Endodermal cell (in vitro differentiated cells): Measurements from ENCODE around the gene MYLK4. TPM values are rescaled to one million over a fixed set of nuclear protein-coding genes. Genes with fewer than 3 reads are reported as not detected.
A peak's percentile ranks its signal among the peaks of the same experiment; 100 is the strongest.

ENCODE experiments used
- DNase-seq: peaks from one replicate; pipeline ENCODE4 v3.0.0-alpha.2; 2017
- H3K27ac ChIP-seq: 2 replicates; pipeline ENCODE4 v1.5.1; 2013; ENCODE audit warnings: mild to moderate bottlenecking, low read depth, low read length, moderate library complexity
- H3K27me3 ChIP-seq: 2 replicates; pipeline ENCODE4 v1.6.1; 2013; ENCODE audit warnings: mild to moderate bottlenecking, low read length, moderate library complexity; ENCODE audit not compliant: insufficient read depth, control insufficient read depth, poor library complexity, severe bottlenecking
- H3K36me3 ChIP-seq: 2 replicates; pipeline ENCODE4 v1.7.0; 2013; ENCODE audit warnings: mild to moderate bottlenecking, low read length, moderate library complexity; ENCODE audit not compliant: control insufficient read depth, insufficient read depth
- H3K4me1 ChIP-seq: one replicate; pipeline ENCODE4 v1.7.0; 2013; ENCODE audit warnings: low read length; ENCODE audit not compliant: control insufficient read depth, insufficient read depth
- H3K4me3 ChIP-seq: 2 replicates; pipeline ENCODE4 v1.5.1; 2013; ENCODE audit warnings: mild to moderate bottlenecking, low read length, moderate library complexity
- H3K9ac ChIP-seq: 2 replicates; pipeline ENCODE4 v1.6.1; 2013; ENCODE audit warnings: mild to moderate bottlenecking, low read length, moderate library complexity; ENCODE audit not compliant: poor library complexity, severe bottlenecking; ENCODE audit errors: extremely low read depth
- H3K9me3 ChIP-seq: 2 replicates; pipeline ENCODE4 v1.6.1; 2013; ENCODE audit warnings: mild to moderate bottlenecking, low read length, moderate library complexity; ENCODE audit not compliant: control insufficient read depth
- H3K27ac Mint-ChIP-seq: 2 replicates; pipeline ENCODE4 v1.8.0; 2020; ENCODE audit warnings: mixed read lengths
- H3K27me3 Mint-ChIP-seq: 2 replicates; pipeline ENCODE4 v1.8.0; 2021; ENCODE audit warnings: mild to moderate bottlenecking, mixed read lengths; ENCODE audit not compliant: insufficient read depth
- H3K36me3 Mint-ChIP-seq: 2 replicates; pipeline ENCODE4 v1.8.0; 2020; ENCODE audit warnings: low read depth, mixed read lengths
- H3K4me1 Mint-ChIP-seq: 2 replicates; pipeline ENCODE4 v1.8.0; 2020; ENCODE audit warnings: mixed read lengths
- H3K4me3 Mint-ChIP-seq: 2 replicates; pipeline ENCODE4 v1.8.0; 2020; ENCODE audit warnings: mild to moderate bottlenecking, moderate library complexity, mixed read lengths
- H3K9me3 Mint-ChIP-seq: 2 replicates; pipeline ENCODE4 v1.8.0; 2020; ENCODE audit warnings: mild to moderate bottlenecking, mixed read lengths
- CTCF ChIP-seq: fragments of 200-600 bp; sonication (generic); conservative IDR thresholded peaks from 2 replicates; pipeline ENCODE4 v1.5.0; 2021; ENCODE audit warnings: antibody characterized with exemption, mild to moderate bottlenecking
- WGBS, 2 experiments: methylation state at CpG; one replicate each; pipeline versions ENCODE4 v1.1.5 to v1.1.7; 2013; ENCODE audit warnings: missing lambda C conversion rate in 2 of 2, mixed read lengths in 1 of 2; ENCODE audit not compliant: insufficient coverage in 1 of 2, insufficient read length in 1 of 2; 5-methylcytosine and 5-hydroxymethylcytosine counted together
- total RNA-seq, 2 donors: library from RNA; stranded (reverse); fragmentation: NEBNext Ultra II Directional in 1 of 2; extraction: Animal tissue kit (Norgen Biotek cat#: 25700) in 1 of 2; gene quantifications; 2 replicates in 1 of 2; 3 replicates in 1 of 2; pipeline ENCODE4 v1.2.1, GENCODE V29; 2021

The MYLK4 gene
- total RNA-seq, 2 donors from 2014 or later, result 0.18 to 0.20 TPM

GRCh38 chr6:2737885-2738284 is 12.8 kb downstream of the MYLK4 start:
- WGBS, 2 experiments, result 40 to 55% methylated on average over 1 of the region's 3 CpGs
- no peak for DNase-seq
- Histone ChIP-seq H3K4me1 (peaks cover 2% of the 10 kb centered on the region), H3K4me3 (no peak overlapping the region), H3K27ac (no peak overlapping the region), H3K9me3 (no peaks in the 10 kb centered on the region), H3K36me3 (no peaks in the 10 kb centered on the region), H3K27me3 (no peaks in the 10 kb centered on the region), H3K9ac (no peak overlapping the region)
- Mint-ChIP-seq H3K27ac (no peak overlapping the region), H3K4me1 (peaks cover 15% of the 10 kb centered on the region), H3K9me3 (no peaks in the 10 kb centered on the region), H3K27me3 (no peaks in the 10 kb centered on the region), H3K4me3 (no peak overlapping the region), H3K36me3 (no peaks in the 10 kb centered on the region)
- no peak for TF ChIP-seq CTCF

GRCh38 chr6:2734488-2735166 is 16.1 kb downstream of the MYLK4 start:
- 63 to 66% methylated on average over 2 of the region's 2 CpGs for WGBS, 2 experiments
- no peak for TF ChIP-seq CTCF
- DNase-seq, result peak; percentile 87
- H3K27ac ChIP-seq, result no peak overlapping the region
- H3K9me3 ChIP-seq, result no peaks in the 10 kb centered on the region
- no peak overlapping the region for H3K4me3 Mint-ChIP-seq
- H3K4me1 Mint-ChIP-seq, result peaks cover 44% of the 10 kb centered on the region
- no peak overlapping the region for H3K27ac Mint-ChIP-seq
- H3K4me3 ChIP-seq, result no peak overlapping the region
- peaks cover 22% of the 10 kb centered on the region for H3K4me1 ChIP-seq
- H3K27me3 Mint-ChIP-seq, result no peaks in the 10 kb centered on the region
- no peaks in the 10 kb centered on the region for H3K27me3 ChIP-seq
- H3K9ac ChIP-seq, result no peak overlapping the region
- H3K36me3 Mint-ChIP-seq, result no peaks in the 10 kb centered on the region
- H3K9me3 Mint-ChIP-seq, result no peaks in the 10 kb centered on the region
- no peaks in the 10 kb centered on the region for H3K36me3 ChIP-seq

GRCh38 chr6:2733736-2734480 is 16.8 kb downstream of the MYLK4 start:
- Mint-ChIP-seq H3K4me3 (no peak overlapping the region), H3K36me3 (no peaks in the 10 kb centered on the region), H3K27me3 (peaks cover 2% of the 10 kb centered on the region), H3K9me3 (no peaks in the 10 kb centered on the region), H3K4me1 (peaks cover 44% of the 10 kb centered on the region), H3K27ac (no peak overlapping the region)
- WGBS, 2 experiments, result 89 to 90% methylated on average over 14 to 21 of the region's 22 CpGs
- H3K4me3 ChIP-seq, result no peak overlapping the region
- no peaks in the 10 kb centered on the region for H3K27me3 ChIP-seq
- H3K4me1 ChIP-seq, result peaks cover 19% of the 10 kb centered on the region
- H3K9ac ChIP-seq, result no peak overlapping the region
- DNase-seq, result peak; percentile 79
- no peak overlapping the region for H3K27ac ChIP-seq
- TF ChIP-seq CTCF, result no peak
- no peaks in the 10 kb centered on the region for H3K9me3 ChIP-seq
- no peaks in the 10 kb centered on the region for H3K36me3 ChIP-seq
